ENCODE data around the gene DCC.

GRCh38 chr18:52936931-52937330 lies 596.9 kb downstream of the DCC start:
- TF ChIP-seq JUND (IDR thresholded peaks at IDR 0.05; ENCODE audit: low read length) (no peak), CTCF (IDR thresholded peaks at IDR 0.05; ENCODE audit: control extremely low read depth in 1 of 3, insufficient read depth in 1 of 3, low read depth in 1 of 3, low read length in 3 of 3) (no peak), RNF2 (IDR thresholded peaks at IDR 0.05; ENCODE audit: borderline replicate concordance, low read depth, low read length, missing control alignments, poor library complexity, severe bottlenecking) (no peak)

Measured in H1 (cell line).